Measurements from ENCODE around the gene VAT1. TPM values are rescaled to one million over a fixed set of nuclear protein-coding genes. Genes with fewer than 3 reads are reported as not detected.
A peak's percentile ranks its signal among the peaks of the same experiment; 100 is the strongest.

Gene VAT1
- total and polyA plus RNA-seq, 2 of the 13 experiments (the other 11 are each of a cell fraction or from before 2014, with no cell fraction given) = 143 to 205 TPM

GRCh38 chr17:43024407-43025289 lies 2.5 kb upstream of the VAT1 start, which contains the start of gene RND2 (continued):
- TF ChIP-seq ZFP91 (CRISPR knock-in tag; IDR thresholded peaks at IDR 0.05; ENCODE audit: borderline replicate concordance) (peak; percentile 85), HNF1B (CRISPR knock-in tag; IDR thresholded peaks at IDR 0.05) (peak; percentile 69), MEF2D (CRISPR knock-in tag; IDR thresholded peaks at IDR 0.05) (0 out of 2 replicates have a peak, but pooled peaks have one; percentile 41), ARID2 (CRISPR knock-in tag; IDR thresholded peaks at IDR 0.05; ENCODE audit: borderline replicate concordance) (no peak), FOXK1 (CRISPR knock-in tag; IDR thresholded peaks at IDR 0.05; ENCODE audit: borderline replicate concordance, low read depth) (peak; percentile 53; the same call in 1 of the 2 replicates), TFDP1 (CRISPR knock-in tag; IDR thresholded peaks at IDR 0.05; ENCODE audit: borderline replicate concordance) (peak; percentile 13; the same call in 1 of the 2 replicates), ARHGAP35 (CRISPR knock-in tag; IDR thresholded peaks at IDR 0.05; ENCODE audit: borderline replicate concordance) (0 out of 2 replicates have a peak, but pooled peaks have one; percentile 77), E2F2 (CRISPR knock-in tag; IDR thresholded peaks at IDR 0.05; ENCODE audit: borderline replicate concordance) (no peak), U2AF2 (IDR thresholded peaks at IDR 0.05; ENCODE audit: low read depth, low read length) (peak; percentile 95), PHB2 (IDR thresholded peaks at IDR 0.05; ENCODE audit: partially characterized antibody) (no peak), HMGXB3 (CRISPR knock-in tag; IDR thresholded peaks at IDR 0.05; ENCODE audit: borderline replicate concordance) (peak; percentile 81; the same call in 1 of the 2 replicates), LCORL (IDR thresholded peaks at IDR 0.05) (no peak), LCORL (CRISPR knock-in tag; IDR thresholded peaks at IDR 0.05) (peak; percentile 84), BCLAF1 (IDR thresholded peaks at IDR 0.05) (no peak)
